NK-92 (cell line): Measurements from ENCODE around the gene APPBP2.
"Not testable (repeated sequence)": the region's sequence is repeated elsewhere in the genome, so short reads cannot be mapped to it uniquely, and the experiment has no call there.

Source experiments
- DNase-seq: peaks from one replicate; lab custom pipeline; 2025; ENCODE audit not compliant: unreplicated experiment; lab: John Stamatoyannopoulos, UW

The APPBP2 gene

GRCh38 chr17:60442271-60443173 lies 83.5 kb downstream of the APPBP2 start:
- DNase-seq, result no peak

- DNase-seq, result no peak
Measured at GRCh38 chr17:60439501-60439900, 86.5 kb downstream of the APPBP2 start.

- DNase-seq, result no peak
Measured at GRCh38 chr17:60436676-60437075, 89.4 kb downstream of the APPBP2 start.

GRCh38 chr17:60435244-60436167 lies 90.5 kb downstream of the APPBP2 start:
- DNase-seq, result no peak

- DNase-seq, result not testable (repeated sequence)
Measured at GRCh38 chr17:60433021-60433997, 92.7 kb downstream of the APPBP2 start.

- DNase-seq, result not testable (repeated sequence)
Measured at GRCh38 chr17:60430561-60430960, 95.5 kb downstream of the APPBP2 start.

GRCh38 chr17:60428491-60428890 lies 97.6 kb downstream of the APPBP2 start:
- not testable (repeated sequence) for DNase-seq

GRCh38 chr17:60426596-60426995 lies 99.4 kb downstream of the APPBP2 start:
- no peak for DNase-seq

- no peak for DNase-seq
Measured at GRCh38 chr17:60425626-60426025, 100.4 kb downstream of the APPBP2 start.

- DNase-seq, result no peak
Measured at GRCh38 chr17:60423865-60424264, 102.2 kb downstream of the APPBP2 start.

- DNase-seq, result no peak
Measured at GRCh38 chr17:60422162-60422665, 103.8 kb downstream of the APPBP2 start, which contains the start of gene CHCT1. TSS of gene CHCT1 (plus strand) at chr17:60422489. CDS start at chr17:60422593, 104 bp downstream.

GRCh38 chr17:60421273-60422161 lies 104.5 kb downstream of the APPBP2 start:
- DNase-seq, result no peak

GRCh38 chr17:60419875-60420274 lies 106.2 kb downstream of the APPBP2 start:
- DNase-seq, result not testable (repeated sequence)

- not testable (repeated sequence) for DNase-seq
Measured at GRCh38 chr17:60419003-60419402, 107.0 kb downstream of the APPBP2 start.

- DNase-seq, result no peak
Measured at GRCh38 chr17:60416368-60416925, 109.6 kb downstream of the APPBP2 start.

- no peak for DNase-seq
Measured at GRCh38 chr17:60415146-60415545, 110.9 kb downstream of the APPBP2 start.

- DNase-seq, result no peak
Measured at GRCh38 chr17:60412701-60413100, 113.3 kb downstream of the APPBP2 start.

- DNase-seq, result no peak
Measured at GRCh38 chr17:60410001-60410400, 116.0 kb downstream of the APPBP2 start.

GRCh38 chr17:60406887-60407286 lies 119.2 kb downstream of the APPBP2 start:
- no peak for DNase-seq
